HFF-Myc (cell line): Measurements from ENCODE around the gene NCOA3.
A peak's percentile ranks its signal among the peaks of the same experiment; 100 is the strongest.
"Not testable (repeated sequence)": the region's sequence is repeated elsewhere in the genome, so short reads cannot be mapped to it uniquely, and the experiment has no call there.

Experiments used
- DNase-seq: peaks from one replicate; pipeline ENCODE4 v3.0.0-alpha.2; 2011; ENCODE audit warnings: low read depth; ENCODE audit errors: extremely low read depth
- H3K4me3 ChIP-seq: replicated peaks from 2 replicates; pipeline ENCODE4 v1.5.1; 2011; ENCODE audit warnings: low read depth, mild to moderate bottlenecking, control low read depth, low read length
- CTCF ChIP-seq: IDR thresholded peaks from 2 replicates; pipeline ENCODE4 v1.5.1; 2012; ENCODE audit warnings: mild to moderate bottlenecking, low read depth, low read length, control low read depth; ENCODE audit errors: missing control alignments

The NCOA3 gene

GRCh38 chr20:47585087-47585747, 83.5 kb downstream of the NCOA3 start:
- DNase-seq: no peak
- no peak overlapping the region for H3K4me3 ChIP-seq
- no peak for TF ChIP-seq CTCF

- no peak overlapping the region for H3K4me3 ChIP-seq
- DNase-seq: peak; percentile 40
- no peak for TF ChIP-seq CTCF
Measured at GRCh38 chr20:47586649-47587294, 85.1 kb downstream of the NCOA3 start.

GRCh38 chr20:47588158-47588557, 86.5 kb downstream of the NCOA3 start:
- H3K4me3 ChIP-seq: no peak overlapping the region
- TF ChIP-seq CTCF: no peak
- DNase-seq: no peak

- no peak for TF ChIP-seq CTCF
- no peak for DNase-seq
- H3K4me3 ChIP-seq: no peak overlapping the region
Measured at GRCh38 chr20:47591231-47591630, 89.5 kb downstream of the NCOA3 start.

GRCh38 chr20:47594157-47594556, 92.5 kb downstream of the NCOA3 start:
- no peak for TF ChIP-seq CTCF
- H3K4me3 ChIP-seq: no peak overlapping the region
- DNase-seq: no peak

- H3K4me3 ChIP-seq, DNase-seq: not testable (repeated sequence)
Measured at GRCh38 chr20:47595138-47595537, 93.5 kb downstream of the NCOA3 start.

- no peak overlapping the region for H3K4me3 ChIP-seq
- TF ChIP-seq CTCF: no peak
- DNase-seq: no peak
Measured at GRCh38 chr20:47596003-47596571, 94.4 kb downstream of the NCOA3 start.
